ENCODE data around the gene PGAM2. TPM values are rescaled to one million over a fixed set of nuclear protein-coding genes. Genes with fewer than 3 reads are reported as not detected.

Gene PGAM2
- total RNA-seq, 1 experiment from 2014 or later: 9.7 TPM

DNA sequence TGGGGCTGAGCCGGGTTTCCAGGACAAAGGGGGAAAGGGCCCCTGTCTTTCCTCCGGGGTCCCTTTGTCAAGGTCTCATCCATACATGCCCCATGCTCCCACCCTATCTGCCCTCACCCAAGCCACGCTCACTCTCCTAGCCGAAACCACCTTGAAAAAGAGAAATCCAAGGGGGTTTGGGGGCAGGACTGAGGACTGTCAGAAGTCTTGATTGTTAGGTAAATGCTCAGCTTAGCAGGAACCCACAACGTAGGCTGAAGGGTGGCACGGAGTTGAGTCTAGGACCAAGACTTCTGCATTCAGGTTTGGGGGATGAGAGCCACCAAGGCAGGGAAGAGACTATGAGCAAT lies 719 bp upstream of the PGAM2 start:
- Histone ChIP-seq H4K20me1 (ENCODE audit: insufficient read depth) (peaks cover 23% of the 10 kb centered on the region; the same call in 1 of the 2 replicates), H2AFZ (no peak overlapping the region), H3K79me2 (ENCODE audit: low read depth) (no peaks in the 10 kb centered on the region), H3F3A (ENCODE audit: insufficient read depth, low read depth) (peaks cover 45% of the 10 kb centered on the region; the same call in 1 of the 2 replicates), H3K27me3 (ENCODE audit: insufficient read depth, low read depth) (no peaks in the 10 kb centered on the region), H3K4me1 (replicated peaks; ENCODE audit: insufficient read depth) (peaks cover 6% of the 10 kb centered on the region), H3K36me3 (ENCODE audit: low read depth) (no peaks in the 10 kb centered on the region), H3K9me2 (ENCODE audit: insufficient read depth) (no peaks in the 10 kb centered on the region), H3K4me2 (no peak overlapping the region), H3K27ac (no peak overlapping the region), H3K4me3 (no peak overlapping the region), H3K9me3 (ENCODE audit: insufficient read depth, low read depth) (no peaks in the 10 kb centered on the region)
- intact Hi-C loops (cut with micrococcal nuclease; ENCODE audit: unreplicated experiment): no loop called here
- TF ChIP-seq, protein P1, sequence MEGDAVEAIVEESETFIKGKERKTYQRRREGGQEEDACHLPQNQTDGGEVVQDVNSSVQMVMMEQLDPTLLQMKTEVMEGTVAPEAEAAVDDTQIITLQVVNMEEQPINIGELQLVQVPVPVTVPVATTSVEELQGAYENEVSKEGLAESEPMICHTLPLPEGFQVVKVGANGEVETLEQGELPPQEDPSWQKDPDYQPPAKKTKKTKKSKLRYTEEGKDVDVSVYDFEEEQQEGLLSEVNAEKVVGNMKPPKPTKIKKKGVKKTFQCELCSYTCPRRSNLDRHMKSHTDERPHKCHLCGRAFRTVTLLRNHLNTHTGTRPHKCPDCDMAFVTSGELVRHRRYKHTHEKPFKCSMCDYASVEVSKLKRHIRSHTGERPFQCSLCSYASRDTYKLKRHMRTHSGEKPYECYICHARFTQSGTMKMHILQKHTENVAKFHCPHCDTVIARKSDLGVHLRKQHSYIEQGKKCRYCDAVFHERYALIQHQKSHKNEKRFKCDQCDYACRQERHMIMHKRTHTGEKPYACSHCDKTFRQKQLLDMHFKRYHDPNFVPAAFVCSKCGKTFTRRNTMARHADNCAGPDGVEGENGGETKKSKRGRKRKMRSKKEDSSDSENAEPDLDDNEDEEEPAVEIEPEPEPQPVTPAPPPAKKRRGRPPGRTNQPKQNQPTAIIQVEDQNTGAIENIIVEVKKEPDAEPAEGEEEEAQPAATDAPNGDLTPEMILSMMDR (conservative IDR thresholded peaks at IDR 0.05): no peak
- TF ChIP-seq EZH2 (IDR thresholded peaks at IDR 0.05; ENCODE audit: low read depth): no peak
- ChIA-PET POLR2A (ENCODE audit: unreplicated experiment) (no interaction called here), CTCF (no interaction called here)
- BruUV-seq (replicated peaks): no TSS peak
- DNase-seq: no peak

DNA sequence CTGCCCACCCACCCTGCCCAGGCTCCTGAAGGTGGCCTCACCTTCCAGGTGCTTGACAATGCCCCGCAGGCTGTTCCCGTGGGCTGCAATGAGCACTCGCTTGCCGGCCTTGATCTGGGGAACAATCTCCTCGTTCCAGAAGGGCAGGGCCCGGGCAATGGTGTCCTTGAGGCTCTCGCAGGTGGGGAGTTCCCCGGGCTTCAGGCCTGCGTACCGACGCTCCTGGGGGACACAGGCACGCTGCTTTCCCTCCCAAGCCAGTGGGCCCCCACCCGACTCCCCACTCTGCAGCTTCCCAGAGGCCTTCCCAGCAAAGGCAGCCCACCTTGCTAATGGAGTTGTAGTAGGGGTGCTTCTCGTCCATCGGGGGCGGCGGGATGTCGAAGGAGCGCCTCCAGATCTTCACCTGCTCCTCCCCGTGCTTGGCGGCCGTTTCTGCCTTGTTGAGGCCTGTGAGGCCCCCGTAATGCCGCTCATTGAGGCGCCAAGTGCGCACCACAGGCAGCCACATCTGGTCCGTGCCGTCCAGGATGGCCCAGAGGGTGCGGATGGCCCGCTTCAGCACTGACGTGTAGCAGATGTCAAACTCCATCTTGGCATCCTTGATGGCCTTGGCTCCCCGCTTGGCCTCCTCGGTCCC lies 456 bp downstream of the PGAM2 start:
- CTCF ChIA-PET: interaction anchor here (0.5 kb wide), 1 partner anchor 17 kb away, joined by 8 read pairs; no protein-coding TSS in a partner anchor

DNA sequence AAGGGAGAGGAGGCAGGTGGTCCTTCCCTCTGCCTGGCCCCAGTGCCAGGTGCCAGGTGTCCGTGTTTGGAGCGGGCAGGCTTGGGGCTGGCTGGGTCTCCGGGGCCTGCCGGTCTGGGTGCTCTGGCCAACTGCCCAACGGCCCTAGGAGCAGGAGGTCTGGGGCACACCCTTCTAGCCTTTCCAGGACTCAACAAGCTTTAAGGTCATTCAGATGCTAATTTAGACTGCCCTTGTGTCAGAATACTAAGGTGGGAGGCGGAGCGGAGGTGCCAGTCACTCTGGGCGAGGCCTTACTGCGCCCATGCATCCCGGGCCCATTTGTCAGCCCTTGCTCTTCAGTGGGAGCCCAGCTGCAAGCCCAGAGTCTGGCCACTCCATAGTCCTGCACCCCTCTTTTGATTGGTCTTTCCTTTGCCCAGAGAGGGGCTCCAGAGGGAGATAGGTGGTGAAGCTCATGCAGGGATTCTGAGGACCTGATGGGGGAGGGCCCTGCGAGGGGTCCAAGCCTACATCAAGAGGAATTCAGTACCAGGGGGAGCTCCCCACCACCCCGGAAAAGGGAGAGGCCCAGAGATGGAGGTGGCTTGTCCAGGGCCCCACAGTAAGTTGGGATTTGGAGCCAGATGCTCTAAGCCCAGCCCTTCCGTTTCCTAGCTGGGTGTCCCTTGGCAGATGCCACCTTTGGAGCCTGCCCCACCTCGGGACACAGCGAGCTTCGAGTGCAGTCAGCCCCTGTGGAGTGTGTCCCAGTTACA lies 1.3 kb downstream of the PGAM2 start:
- POLR2A ChIA-PET (ENCODE audit: unreplicated experiment): interaction anchor here (0.7 kb wide), 1 partner anchor 8 kb away, joined by 3 read pairs; no protein-coding TSS in a partner anchor
- no peak overlapping the region for H3K4me2 ChIP-seq

More for the DNA sequence above, 456 bp downstream of the PGAM2 start:
- H3K4me2 ChIP-seq: no peak overlapping the region
- H3K4me1 ChIP-seq (replicated peaks; ENCODE audit: insufficient read depth): no peaks in the 10 kb centered on the region
- POLR2A ChIA-PET (ENCODE audit: unreplicated experiment): no interaction called here
- no peaks in the 10 kb centered on the region for H3K27me3 ChIP-seq (ENCODE audit: insufficient read depth, low read depth)
- no peaks in the 10 kb centered on the region for H3K9me3 ChIP-seq (ENCODE audit: insufficient read depth, low read depth)
- TF ChIP-seq, protein P1 (conservative IDR thresholded peaks at IDR 0.05): no peak
- no peak for TF ChIP-seq EZH2 (IDR thresholded peaks at IDR 0.05; ENCODE audit: low read depth)
- H4K20me1 ChIP-seq (ENCODE audit: insufficient read depth): peaks cover 29% of the 10 kb centered on the region; the same call in 1 of the 2 replicates
- no peak overlapping the region for H3K27ac ChIP-seq
- BruUV-seq (replicated peaks): no TSS peak
- DNase-seq: no peak
- H2AFZ ChIP-seq: no peak overlapping the region
- 0 out of 2 replicates have a peak, but pooled peaks cover 3% of the 10 kb centered on the region for H3K36me3 ChIP-seq (ENCODE audit: low read depth)
- no peak overlapping the region for H3K4me3 ChIP-seq
- intact Hi-C loops (cut with micrococcal nuclease; ENCODE audit: unreplicated experiment): no loop called here
- H3K79me2 ChIP-seq (ENCODE audit: low read depth): no peaks in the 10 kb centered on the region
- H3K9me2 ChIP-seq (ENCODE audit: insufficient read depth): no peaks in the 10 kb centered on the region
- peaks cover 45% of the 10 kb centered on the region for H3F3A ChIP-seq (ENCODE audit: insufficient read depth, low read depth)

More for the DNA sequence above, 1.3 kb downstream of the PGAM2 start:
- intact Hi-C loops (cut with micrococcal nuclease; ENCODE audit: unreplicated experiment): no loop called here
- CTCF ChIA-PET: no interaction called here
- H3K9me3 ChIP-seq (ENCODE audit: insufficient read depth, low read depth): no peaks in the 10 kb centered on the region
- peaks cover 30% of the 10 kb centered on the region; the same call in 1 of the 2 replicates for H4K20me1 ChIP-seq (ENCODE audit: insufficient read depth)
- no peak overlapping the region for H3K4me3 ChIP-seq
- peaks cover 4% of the 10 kb centered on the region; the same call in 1 of the 2 replicates for H3K36me3 ChIP-seq (ENCODE audit: low read depth)
- no peaks in the 10 kb centered on the region for H3K9me2 ChIP-seq (ENCODE audit: insufficient read depth)
- no peaks in the 10 kb centered on the region for H3K27me3 ChIP-seq (ENCODE audit: insufficient read depth, low read depth)
- BruUV-seq (replicated peaks): no TSS peak
- no peak for DNase-seq
- no peaks in the 10 kb centered on the region for H3K4me1 ChIP-seq (replicated peaks; ENCODE audit: insufficient read depth)
- H3K79me2 ChIP-seq (ENCODE audit: low read depth): no peaks in the 10 kb centered on the region
- no peak overlapping the region for H2AFZ ChIP-seq
- TF ChIP-seq, protein P1 (conservative IDR thresholded peaks at IDR 0.05): no peak
- TF ChIP-seq EZH2 (IDR thresholded peaks at IDR 0.05; ENCODE audit: low read depth): no peak
- no peak overlapping the region for H3K27ac ChIP-seq
- peaks cover 44% of the 10 kb centered on the region for H3F3A ChIP-seq (ENCODE audit: insufficient read depth, low read depth)
